Liver (tissue), 3 donors: ENCODE measurements around the gene DPY19L3.

Experiments used
- ATF3 ChIP-seq: IDR thresholded peaks from 2 replicates; pipeline ENCODE4 v1.6.1; 2016; ENCODE audit warnings: antibody characterized with exemption
- CTCF ChIP-seq: fragments of 150-350 bp; IDR thresholded peaks from 2 replicates; pipeline ENCODE4 v1.5.1; 2017; ENCODE audit warnings: improper control_type of control experiment, low read depth, low read length; ENCODE audit not compliant: missing input control
- GABPA ChIP-seq, 2 donors: IDR thresholded peaks in 1 of 2; conservative IDR thresholded peaks in 1 of 2; 2 replicates each; pipeline ENCODE4 v1.6.1; 2016; ENCODE audit warnings: antibody characterized with exemption in 2 of 2, mild to moderate bottlenecking in 1 of 2, moderate library complexity in 1 of 2
- HNF4A ChIP-seq, 2 donors: conservative IDR thresholded peaks; 2 replicates each; pipeline ENCODE4 v1.6.1; 2016; ENCODE audit warnings: antibody characterized with exemption in 2 of 2, mild to moderate bottlenecking in 2 of 2
- JUND ChIP-seq, 2 donors: IDR thresholded peaks; 2 replicates each; pipeline ENCODE4 v1.6.1; 2016; ENCODE audit warnings: antibody characterized with exemption in 2 of 2
- MAX ChIP-seq: IDR thresholded peaks from 2 replicates; pipeline ENCODE4 v1.6.1; 2016; ENCODE audit warnings: antibody characterized with exemption
- RAD21 ChIP-seq, 2 donors: IDR thresholded peaks; 2 replicates each; pipeline ENCODE4 v1.6.1; 2016; ENCODE audit warnings: antibody characterized with exemption in 2 of 2, mild to moderate bottlenecking in 2 of 2
- REST ChIP-seq: IDR thresholded peaks from 2 replicates; pipeline ENCODE4 v1.6.1; 2016; ENCODE audit warnings: antibody characterized with exemption, mild to moderate bottlenecking
- RXRA ChIP-seq, 2 donors: IDR thresholded peaks; 2 replicates each; pipeline ENCODE4 v1.6.1; 2017 to 2018; ENCODE audit warnings: antibody characterized with exemption in 2 of 2, mild to moderate bottlenecking in 1 of 2
- SP1 ChIP-seq: IDR thresholded peaks from 2 replicates; pipeline ENCODE4 v1.6.1; 2018; ENCODE audit warnings: antibody characterized with exemption, mild to moderate bottlenecking
- TAF1 ChIP-seq: conservative IDR thresholded peaks from 2 replicates; pipeline ENCODE4 v1.6.1; 2016; ENCODE audit warnings: antibody characterized with exemption, mild to moderate bottlenecking
- ZBTB33 ChIP-seq: IDR thresholded peaks from 2 replicates; pipeline ENCODE4 v1.6.1; 2016; ENCODE audit warnings: antibody characterized with exemption
- donor health status: healthy.
- donor health status: healthy.

- TF ChIP-seq JUND (IDR thresholded peaks at IDR 0.05) = no peak
- TF ChIP-seq ATF3 = no peak
- TF ChIP-seq ZBTB33 = no peak
- TF ChIP-seq CTCF = no peak
- TF ChIP-seq REST = no peak
- no peak for TF ChIP-seq RAD21 (IDR thresholded peaks at IDR 0.05)
- TF ChIP-seq HNF4A (conservative IDR thresholded peaks at IDR 0.05) = no peak
- no peak for TF ChIP-seq GABPA (IDR thresholded peaks at IDR 0.05 in 1 of 2, conservative IDR thresholded peaks at IDR 0.05 in 1 of 2)
- no peak for TF ChIP-seq MAX
- TF ChIP-seq TAF1 = no peak
- TF ChIP-seq RXRA (IDR thresholded peaks at IDR 0.05) = no peak
- no peak for TF ChIP-seq SP1
Measured at GRCh38 chr19:32392901-32393300, 12.7 kb upstream of the DPY19L3 start.
